EL (cell line): ENCODE measurements around the gene ATP6V0D1.

Experiments used
- DNase-seq: peaks from one replicate; pipeline ENCODE4 v3.0.0-alpha.2; 2016

The ATP6V0D1 gene

DNA sequence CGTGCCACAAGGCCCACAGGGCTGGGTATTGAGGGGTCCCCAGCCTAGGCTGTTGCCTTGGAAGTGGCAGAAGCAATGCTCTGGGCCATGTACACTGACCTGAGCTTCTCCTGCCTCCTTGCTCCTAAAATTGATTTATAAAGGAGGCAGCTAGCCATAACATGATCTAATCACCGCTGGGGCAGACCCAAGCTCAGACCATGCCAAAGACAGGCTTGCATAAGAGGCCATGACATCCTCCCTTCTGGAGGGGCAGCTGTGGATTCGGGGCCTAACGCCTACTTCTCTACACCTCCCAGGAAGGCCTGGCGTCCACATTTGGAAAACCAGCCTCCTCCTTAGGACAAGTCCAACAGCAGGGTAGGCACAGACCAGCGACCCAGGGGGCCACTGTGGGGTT lies 37.7 kb downstream of the ATP6V0D1 start:
- no peak for DNase-seq

DNA sequence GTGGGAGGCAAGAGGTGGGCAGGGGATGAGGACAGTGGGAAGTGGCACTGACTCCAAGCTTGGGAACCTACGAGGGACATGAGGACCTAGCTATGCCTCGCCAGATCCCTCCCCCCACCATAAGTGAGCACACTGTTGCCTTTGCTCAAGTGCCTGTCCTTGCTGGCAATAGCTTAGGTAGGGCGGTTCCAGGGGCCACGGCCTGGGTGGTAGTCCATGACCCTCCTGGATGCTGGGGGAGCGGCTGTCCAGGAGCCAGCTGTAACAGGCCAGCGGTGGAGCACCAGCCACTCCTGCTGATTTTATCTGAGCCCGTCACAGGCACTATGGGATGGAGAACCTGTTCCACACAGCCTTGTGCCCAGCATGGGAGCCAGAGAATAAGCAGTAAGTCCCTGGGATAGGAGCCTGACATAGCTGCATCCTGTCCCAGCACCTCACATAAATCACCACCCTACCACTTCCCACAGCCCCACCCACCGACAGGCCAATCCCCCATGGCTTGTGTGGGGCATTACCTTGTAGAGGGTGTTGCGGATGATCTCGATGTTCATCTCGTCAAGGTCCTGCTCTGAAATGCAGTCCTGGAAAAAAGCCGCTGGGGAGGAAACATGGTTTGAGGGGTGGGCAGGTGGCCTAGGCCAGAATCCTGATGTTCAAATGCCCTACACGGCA lies 38.2 kb downstream of the ATP6V0D1 start:
- no peak for DNase-seq

DNA sequence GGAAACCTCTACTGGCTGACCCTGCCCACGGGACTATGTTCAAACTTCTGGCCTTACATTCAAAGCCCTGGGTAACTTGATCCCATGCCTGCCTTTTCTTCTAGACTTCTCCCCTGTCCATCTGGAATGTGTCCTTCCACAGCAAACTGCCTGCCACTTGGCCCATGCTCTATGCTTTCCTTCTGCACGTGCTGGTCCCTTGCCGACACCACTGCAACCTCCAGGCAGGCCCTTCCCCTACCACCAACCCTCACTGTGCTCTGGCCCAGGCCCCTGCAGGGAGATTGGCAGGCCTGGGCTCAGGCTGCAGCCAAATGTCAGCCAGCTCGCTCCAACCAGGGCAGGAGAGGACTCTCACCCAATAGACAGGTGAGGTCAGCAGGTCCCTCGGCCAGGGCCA lies 39.0 kb downstream of the ATP6V0D1 start:
- no peak for DNase-seq

DNA sequence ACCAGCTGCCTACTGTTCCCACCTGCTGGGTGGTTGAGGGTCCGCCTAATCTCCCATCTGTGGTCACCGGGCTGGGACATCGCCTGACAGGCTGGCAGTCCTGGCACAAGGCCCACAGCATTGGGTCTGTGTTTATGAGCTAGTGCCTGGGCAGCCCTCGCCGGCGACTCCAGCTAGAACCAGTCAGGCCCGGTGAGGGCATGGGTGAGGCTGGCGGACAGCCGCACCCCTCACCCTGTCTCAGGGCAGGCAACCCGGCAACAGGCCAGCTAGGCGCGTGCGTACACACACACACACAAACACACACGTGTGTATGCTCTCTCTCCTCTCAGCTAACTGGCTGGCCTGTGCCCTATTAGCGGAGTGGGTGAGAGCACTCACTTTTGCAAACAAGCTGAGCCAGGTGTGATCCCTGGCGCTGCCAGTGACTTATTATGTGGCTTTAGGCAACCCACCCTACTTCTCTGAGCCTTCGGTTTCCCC lies 39.6 kb downstream of the ATP6V0D1 start:
- no peak for DNase-seq

DNA sequence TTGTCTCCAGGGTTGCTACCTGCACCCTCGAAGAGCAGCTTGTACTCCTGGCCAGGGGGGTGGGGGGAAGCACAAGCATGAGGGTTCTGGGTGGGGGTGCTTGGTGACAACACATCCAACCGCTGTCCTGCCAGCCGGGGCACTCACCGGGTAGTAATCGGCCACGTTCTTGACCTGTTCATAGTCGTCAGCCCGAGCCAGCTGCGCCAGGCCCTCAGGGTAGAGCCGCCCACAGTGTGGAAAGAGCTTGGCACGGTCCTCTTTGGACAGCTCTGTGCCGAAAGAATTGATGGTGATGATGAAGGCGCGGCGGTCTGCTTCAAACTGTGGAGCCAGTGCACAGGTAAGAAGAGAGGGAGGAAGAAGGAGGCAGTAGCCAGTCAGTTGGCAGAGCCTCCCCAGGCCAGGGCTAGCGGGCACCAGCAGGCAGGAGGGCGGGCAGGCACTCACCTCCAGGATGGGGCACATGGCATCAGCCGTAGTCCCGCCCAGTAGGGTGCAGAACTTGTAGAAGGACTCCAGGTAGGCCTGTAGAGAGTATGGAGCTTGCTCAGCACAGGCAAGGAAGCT lies 42.0 kb downstream of the ATP6V0D1 start:
- no peak for DNase-seq

DNA sequence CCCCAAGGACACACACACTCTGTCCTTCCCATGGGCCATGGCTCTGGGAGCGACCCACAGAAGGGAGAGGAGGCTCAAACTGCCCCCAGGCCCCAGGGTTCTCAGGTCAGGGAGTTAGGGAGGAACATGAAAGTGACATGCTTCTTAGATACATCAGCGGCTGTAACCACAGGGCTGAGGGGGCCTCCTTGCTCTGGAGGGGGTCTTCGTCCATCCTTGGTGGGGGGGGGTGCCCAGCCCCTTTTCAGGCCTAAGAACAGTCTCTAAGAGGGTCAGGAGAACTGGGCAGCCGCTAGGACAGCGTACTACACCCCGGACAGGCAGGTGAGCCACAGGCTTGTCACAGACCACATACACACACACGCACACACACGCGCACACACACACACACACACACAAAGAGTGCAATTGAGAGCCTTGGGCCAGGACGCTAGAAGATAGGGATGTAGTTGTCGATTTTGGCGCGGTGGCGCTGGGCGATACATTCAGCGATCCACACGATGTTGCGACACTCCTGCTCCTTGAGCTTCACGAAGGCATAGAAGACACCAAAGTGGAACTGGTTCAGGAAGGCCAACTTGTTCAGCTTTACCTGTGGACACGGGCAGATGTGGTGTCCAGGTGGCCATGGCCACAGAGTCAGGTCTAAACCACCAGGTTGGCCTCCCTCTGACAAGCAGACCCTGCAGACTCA lies 42.7 kb downstream of the ATP6V0D1 start:
- DNase-seq: no peak

DNA sequence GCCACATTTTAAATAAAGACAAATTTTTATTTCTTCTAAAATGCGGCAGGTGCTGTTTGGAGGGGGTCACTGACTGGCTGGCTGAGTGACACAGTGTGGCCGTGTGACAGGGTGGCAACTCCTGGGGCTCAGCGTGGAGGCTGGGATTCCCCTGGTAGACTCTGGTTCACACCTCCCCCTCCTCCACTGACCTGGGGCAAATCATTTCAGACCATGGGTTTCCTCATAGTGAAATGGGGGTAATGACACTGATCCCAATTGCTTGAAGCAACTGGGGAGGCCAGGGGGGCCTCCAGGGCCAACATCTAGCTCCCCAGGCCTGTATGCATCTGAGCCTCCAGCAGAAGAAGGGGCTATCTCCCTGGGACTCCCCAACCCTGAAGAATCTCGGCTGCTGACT lies 43.4 kb downstream of the ATP6V0D1 start:
- DNase-seq: no peak

DNA sequence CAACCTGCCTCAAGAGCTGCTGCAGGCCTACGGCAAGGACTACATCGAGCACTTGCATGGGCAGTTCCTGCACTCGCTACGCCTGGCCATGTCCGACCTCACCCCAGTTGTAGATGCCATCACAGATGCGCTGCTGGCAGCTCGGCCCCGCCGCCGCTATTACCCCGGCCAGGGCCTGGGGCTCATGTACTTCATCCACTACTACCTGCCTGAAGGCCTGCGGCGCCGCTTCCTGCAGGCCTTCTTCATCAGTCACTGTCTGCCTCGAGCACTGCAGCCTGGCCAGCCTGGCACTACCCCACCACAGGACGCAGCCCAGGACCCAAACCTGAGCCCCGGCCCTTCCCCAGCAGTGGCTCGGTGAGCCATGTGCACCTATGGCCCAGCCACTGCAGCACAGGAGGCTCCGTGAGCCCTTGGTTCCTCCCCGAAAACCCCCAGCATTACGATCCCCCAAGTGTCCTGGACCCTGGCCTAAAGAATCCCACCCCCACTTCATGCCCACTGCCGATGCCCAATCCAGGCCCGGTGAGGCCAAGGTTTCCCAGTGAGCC lies 44.2 kb downstream of the ATP6V0D1 start:
- DNase-seq: no peak

DNA sequence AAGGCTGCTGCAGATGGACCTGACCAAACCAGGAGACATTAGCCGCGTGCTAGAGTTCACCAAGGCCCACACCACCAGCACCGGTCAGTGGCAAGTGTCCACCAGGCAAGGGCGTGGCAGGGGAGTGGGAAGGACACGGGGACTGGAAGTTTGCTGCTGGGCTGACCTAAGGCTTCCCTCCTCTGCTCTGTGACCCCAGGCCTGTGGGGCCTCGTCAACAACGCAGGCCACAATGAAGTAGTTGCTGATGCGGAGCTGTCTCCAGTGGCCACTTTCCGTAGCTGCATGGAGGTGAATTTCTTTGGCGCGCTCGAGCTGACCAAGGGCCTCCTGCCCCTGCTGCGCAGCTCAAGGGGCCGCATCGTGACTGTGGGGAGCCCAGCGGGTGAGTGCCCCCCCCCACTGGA lies 45.2 kb downstream of the ATP6V0D1 start:
- no peak for DNase-seq

DNA sequence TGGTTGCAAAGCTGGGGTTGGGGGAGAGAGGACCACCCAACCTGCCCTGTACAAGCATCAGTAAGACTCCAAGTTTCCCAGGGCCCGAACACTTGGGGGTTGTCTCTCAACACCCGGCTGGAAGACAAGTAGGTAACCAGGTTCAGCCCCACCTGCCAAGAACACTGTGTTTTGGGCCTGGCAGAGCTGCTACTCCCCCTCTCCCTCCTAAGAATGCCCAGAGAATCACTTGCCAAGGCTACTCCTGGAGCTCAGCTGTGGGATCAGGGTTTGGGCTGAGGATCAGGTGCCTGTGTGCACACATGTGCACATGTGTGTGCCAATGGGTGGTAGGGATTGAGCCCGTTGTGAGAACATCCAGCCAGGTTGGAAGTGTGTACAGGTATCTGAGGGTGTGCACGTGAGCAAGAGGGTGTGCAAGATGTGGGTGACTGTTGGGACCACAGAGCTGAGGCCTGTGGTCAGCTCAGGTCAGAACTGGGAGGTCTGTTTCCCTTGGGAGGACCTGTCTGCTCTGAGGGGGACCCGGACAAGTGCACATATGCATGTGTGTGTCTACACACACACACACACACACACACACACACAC lies 47.7 kb downstream of the ATP6V0D1 start:
- DNase-seq: no peak

DNA sequence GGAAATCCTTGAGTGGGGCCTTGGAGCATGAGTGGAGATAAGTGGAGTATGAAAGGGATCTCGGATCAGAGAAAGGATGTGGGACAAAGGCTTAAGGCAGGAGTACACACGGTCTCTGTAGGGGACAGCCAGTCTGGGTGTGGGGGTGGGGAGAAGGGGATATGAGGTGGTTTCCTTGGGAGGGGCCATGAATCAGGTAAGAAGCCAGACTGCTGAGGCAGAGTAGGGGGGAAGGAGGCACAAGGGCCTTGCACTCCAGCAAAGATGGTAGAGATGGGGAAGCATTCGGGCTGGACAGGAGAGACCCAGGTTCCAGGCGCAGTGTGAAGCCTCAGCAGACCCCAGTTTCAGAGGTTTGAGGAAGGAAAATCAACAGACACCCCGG lies 48.5 kb downstream of the ATP6V0D1 start:
- DNase-seq: no peak

DNA sequence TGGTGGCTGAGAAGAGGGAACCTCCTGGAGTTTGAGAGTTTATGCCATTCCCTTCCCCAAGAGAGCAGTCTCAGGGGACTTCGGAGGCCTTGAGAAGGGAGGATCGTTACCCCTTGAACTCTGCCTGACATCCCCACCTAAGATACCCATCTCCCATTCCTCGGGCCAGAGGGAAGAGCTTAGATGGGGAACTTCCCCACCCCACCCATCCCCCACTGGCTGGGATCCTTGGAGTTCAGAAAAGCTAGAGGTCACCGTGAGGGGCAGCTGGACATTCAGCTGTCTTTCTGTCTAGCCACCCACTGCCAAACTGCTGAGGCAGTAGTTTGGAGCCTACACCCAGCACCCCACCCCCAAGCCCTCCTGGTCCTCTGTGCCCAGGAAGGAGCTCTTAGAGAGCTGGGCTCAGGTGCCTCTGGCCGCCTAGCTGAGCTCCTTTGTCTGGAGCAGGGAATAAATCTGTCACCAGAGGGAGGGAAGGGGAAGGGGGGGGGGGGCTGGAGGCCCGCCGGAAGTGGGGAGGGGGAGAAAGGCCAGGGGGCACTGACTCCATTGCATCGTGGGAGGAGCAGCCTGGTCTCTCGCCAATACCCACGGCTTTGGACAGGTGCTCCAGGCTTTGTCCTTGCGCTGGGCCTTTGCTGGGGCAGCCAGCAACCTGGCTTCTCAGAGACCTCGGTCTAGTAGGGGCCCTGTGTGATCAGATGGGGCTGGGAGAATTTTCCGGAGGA lies 49.0 kb downstream of the ATP6V0D1 start:
- DNase-seq: no peak

DNA sequence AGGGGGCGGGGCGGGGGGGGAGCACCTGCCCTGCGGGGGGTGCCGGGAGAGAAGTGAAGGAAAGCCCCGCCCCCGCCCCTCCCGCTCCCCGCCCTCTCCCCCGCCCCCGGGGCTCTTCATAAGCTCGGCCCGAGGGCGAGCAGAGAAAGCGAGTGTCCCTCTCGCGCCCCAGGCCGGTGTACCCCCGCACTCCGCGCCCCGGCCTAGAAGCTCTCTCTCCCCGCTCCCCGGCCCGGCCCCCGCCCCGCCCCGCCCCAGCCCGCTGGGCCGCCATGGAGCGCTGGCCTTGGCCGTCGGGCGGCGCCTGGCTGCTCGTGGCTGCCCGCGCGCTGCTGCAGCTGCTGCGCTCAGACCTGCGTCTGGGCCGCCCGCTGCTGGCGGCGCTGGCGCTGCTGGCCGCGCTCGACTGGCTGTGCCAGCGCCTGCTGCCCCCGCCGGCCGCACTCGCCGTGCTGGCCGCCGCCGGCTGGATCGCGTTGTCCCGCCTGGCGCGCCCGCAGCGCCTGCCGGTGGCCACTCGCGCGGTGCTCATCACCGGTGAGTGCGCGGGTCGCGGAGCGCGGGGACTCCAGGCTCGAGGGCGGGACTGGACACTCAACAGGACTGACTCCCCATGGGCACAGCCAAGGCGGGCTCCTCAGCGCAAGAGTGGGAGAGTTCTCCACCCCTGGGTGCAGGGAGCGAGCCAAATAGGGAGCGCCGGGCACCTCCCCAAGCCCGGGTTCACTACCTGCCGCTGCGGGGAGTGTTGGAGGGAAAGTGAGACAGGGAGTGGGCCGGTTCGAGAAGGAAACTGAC lies 49.8 kb downstream of the ATP6V0D1 start, which contains the start of gene HSD11B2:
Gene HSD11B2, plus strand, starts transcription at position 145 of the 798 bp plus-strand sequence. Its CDS starts 128 bp downstream, at position 273.
- DNase-seq: peak; percentile 68

DNA sequence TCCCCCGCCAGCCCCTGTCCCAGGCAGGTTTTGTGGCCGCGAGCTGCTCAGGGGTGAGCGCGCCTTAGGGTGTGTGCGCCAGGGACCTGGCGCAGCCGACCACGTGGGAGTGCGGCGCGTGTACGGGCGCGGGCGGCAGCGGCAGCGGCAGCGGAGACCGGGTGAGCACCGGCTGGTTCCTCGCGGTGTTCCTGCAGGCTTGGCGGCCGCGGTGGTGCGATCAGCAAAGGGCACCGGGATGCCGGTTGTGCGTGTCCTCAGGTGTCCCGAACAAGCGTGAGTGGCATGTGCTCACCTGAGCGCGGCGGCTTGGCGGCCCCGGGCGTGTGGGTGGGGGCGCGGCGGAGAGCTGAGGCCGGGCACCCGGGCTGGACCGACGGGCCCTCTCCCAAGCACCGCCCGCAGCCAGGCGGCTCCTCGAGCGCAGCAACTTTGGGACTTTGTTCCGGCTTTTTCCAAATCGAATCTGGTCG lies 50.4 kb downstream of the ATP6V0D1 start:
- no peak for DNase-seq

DNA sequence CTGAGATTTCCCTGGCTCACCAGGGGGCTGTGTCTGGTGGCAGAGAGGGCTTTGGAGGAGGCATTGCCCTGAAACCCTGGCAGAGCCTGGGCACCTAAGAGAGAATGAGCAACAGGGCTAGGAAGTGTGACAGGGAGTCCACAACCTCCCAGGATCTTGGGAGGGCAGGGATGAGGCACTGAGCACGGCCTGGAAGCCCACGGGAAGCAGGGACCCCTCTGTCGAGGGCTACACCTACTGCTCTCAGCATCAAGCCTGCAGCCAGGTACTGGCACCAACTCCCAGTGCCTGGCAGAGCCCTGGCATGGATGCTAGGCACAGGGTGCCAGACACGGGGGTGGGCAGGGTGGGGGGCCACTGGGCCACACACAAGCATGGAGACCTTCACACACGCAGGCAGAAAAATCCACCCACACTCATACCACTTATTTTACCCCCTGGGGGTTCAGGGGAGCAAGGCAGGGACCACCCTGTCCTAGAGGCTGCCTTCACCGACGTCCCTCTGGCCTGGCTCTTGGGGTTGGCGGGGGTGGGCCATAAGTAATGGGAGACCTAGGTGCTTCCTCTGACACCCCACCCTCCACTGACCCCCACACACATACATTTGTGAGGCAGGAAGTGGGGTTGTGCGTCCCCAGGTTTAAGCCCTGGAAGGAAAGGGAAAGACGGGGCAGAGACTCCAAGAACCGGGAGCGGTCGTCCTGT lies 51.0 kb downstream of the ATP6V0D1 start:
- DNase-seq: no peak

DNA sequence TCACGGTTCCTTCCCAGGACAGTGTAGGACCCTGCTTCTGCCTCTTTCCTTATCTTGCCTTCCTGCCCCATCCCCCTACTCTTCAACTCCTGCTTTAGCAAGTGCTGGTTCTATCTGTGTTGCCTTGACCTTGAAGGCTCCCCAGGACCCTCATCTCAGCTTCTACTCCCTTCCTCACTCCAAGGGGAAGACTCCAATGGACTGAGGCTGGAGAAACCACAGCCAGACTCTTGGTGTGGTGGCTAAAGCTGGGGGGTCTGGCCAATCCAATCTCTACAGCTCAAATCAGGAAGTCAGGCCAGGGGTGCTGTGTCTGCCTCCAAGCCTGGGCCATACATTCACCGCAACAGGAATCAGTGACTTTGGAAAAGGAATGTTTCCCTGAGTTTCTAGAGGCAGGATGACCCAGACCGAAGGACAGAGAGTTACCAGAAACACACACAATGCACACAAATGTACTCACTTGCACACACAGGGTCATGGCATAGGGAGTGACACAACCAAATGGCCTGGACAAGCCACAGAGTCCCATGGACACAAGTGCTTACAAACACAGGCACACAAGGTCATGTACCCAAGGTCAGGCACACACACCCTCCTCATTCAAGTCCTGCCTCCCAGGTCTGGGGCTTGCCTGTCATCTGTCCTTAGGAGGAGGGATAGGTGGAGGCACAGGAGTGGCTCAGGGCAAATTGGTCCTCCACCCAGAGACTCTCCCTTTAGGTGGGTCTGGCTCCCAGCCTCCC lies 51.7 kb downstream of the ATP6V0D1 start:
- no peak for DNase-seq

DNA sequence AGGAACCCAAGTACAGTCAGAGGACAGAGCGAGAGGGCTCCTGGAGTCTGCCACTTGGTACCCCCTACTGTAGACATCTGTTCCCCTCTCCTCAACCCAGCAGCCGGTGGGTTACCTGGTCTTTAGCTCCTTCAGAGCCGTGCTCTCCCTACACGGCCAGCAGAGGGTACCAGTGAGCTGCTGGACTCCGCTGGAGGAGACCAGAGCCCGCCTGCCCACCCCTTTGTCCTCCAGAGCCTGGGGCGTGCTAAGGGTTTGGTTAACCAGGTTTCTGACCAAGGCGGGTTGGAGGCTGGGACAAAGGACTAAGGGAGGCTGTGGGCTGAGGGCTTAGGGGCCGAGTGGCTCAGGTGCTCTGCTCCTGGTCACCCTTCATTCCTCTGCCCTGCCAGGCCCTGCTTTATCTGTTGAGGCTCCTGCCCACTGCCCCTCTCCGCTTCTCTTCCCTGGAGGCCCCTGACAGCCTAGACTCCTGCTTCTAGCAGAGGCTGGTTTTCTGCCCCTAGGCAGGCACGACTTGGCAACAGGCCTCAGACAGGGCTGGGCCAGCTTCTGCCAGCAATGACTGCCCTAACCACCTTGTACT lies 52.7 kb downstream of the ATP6V0D1 start:
- peak; percentile 64 for DNase-seq

DNA sequence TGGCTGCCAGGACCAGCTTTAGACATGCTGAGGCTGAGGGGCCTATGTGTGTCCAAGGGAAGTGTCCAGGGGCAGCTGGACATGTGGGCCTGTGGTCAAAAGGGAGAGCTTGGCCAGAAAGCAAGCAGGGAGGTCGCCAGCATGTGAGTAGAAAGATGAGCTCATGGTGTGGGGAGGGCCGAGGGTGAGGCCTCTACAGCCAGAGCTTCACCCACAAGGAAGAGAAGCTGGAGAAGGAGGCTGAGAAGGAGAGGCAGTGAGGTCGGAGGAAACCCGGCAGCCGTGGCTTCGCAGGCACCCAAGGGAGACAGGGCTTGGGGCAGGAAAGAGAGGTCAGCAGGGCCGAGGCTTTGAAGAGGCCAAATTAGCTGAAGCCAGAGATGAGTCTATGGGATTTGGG lies 54.0 kb downstream of the ATP6V0D1 start:
- no peak for DNase-seq

DNA sequence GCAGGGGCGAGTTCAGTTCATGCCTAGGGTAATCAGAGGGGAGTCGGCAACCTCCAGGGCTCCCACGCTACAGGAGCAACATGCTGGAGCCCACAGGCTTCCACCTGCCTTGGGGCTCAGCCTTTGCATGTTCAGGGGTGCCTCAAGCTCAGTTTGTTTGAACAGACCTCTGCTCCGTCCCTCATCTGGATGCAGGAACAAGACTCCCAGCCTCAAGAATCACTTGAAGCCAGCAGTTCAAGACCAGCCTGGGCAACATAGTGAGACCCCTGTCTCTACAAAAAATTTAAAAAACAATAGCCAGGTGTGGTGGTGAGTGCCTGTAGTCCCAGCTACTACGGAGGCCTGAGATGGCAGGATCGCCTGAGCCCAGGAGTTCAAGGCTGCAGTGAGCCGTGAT lies 54.9 kb downstream of the ATP6V0D1 start:
- DNase-seq: no peak

DNA sequence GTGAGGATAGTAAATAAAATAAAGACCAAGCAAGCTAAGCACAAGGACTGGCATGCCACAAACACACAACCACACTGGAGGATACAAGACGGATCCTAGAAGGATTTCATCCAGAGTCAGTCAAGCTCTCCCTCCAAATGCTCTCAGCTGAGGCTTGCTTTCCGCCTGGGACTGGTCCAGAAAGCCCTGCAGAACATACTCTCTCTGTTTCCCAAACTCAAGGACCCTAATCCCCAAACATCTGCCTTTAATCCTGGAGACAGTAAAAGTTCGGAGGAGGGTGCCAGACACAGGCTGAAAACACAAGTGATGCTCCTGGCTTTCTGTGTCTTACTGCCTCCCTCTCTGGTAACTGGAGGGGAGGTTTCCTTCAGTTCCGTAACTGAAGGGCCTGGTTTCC lies 55.4 kb downstream of the ATP6V0D1 start:
- DNase-seq: no peak
